Astrocyte of the cerebellum (primary cell): ENCODE results near the gene RYR2.

Source experiments
- DNase-seq: peaks from one replicate; pipeline ENCODE4 v3.0.0-alpha.2; 2011; ENCODE audit warnings: low read depth
- H3K4me3 ChIP-seq: 2 replicates; pipeline ENCODE4 v1.5.1; 2011; ENCODE audit warnings: mild to moderate bottlenecking, low read depth, low read length, moderate library complexity
- CTCF ChIP-seq: IDR thresholded peaks from 2 replicates; pipeline ENCODE4 v1.5.1; 2012; ENCODE audit warnings: low read length, low read depth, moderate library complexity, mild to moderate bottlenecking; ENCODE audit errors: missing control alignments
- in situ Hi-C: cut with HindIII; loops from 2 replicates; pipeline ENCODE4 v1.10.0; 2017; ENCODE audit warnings: low sequenced_read_pairs

The RYR2 gene

DNA sequence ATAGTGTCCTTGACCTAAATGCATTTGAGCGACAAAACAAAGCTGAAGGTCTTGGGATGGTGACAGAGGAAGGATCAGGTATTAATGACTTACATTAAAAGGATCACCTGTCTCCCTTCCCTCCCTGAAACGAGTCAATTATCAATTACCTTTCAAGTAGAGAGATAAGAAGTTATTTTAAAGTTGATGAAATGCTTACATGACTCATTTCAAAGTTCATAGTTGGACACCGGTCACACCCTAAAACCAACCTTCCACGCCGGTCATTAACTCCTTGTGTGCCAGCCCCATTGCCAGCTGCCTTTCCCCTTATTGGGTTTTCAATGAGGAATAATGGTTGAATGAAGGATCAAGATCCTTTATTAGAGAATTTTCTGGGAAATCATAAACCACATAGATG is 719.0 kb downstream of the RYR2 start:
- in situ Hi-C loops = no loop called here
- TF ChIP-seq CTCF = no peak
- DNase-seq = no peak
- H3K4me3 ChIP-seq = no peak overlapping the region

GRCh38 chr1:237763137-237763536 is 721.2 kb downstream of the RYR2 start:
- TF ChIP-seq CTCF = no peak
- DNase-seq = no peak
- in situ Hi-C loops = no loop called here
- H3K4me3 ChIP-seq = no peak overlapping the region

DNA sequence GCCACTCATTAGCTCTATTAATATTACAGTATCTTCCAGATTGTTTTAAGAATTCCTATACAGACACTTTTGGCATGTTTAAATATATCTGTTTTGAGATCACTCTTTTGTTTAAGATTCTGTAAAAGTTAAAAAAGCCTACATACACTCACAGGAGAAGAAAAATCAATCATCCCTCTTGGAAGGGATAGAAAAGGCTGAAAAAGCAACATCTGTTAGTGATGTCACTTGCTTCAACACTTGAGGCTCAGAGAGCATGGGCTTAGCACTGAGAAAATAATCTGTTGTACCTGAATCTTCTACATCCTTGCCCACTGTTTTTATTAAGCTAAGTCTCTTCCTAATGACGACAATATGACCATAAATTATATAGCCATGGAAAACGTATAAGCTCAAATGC is 721.8 kb downstream of the RYR2 start:
- no peak overlapping the region for H3K4me3 ChIP-seq
- DNase-seq = no peak
- in situ Hi-C loops = no loop called here
- no peak for TF ChIP-seq CTCF

- in situ Hi-C loops = no loop called here
- no peak for DNase-seq
- TF ChIP-seq CTCF = no peak
- H3K4me3 ChIP-seq = no peak overlapping the region
These were observed 727.9 kb downstream of the RYR2 start for GRCh38 chr1:237769916-237770315.

DNA sequence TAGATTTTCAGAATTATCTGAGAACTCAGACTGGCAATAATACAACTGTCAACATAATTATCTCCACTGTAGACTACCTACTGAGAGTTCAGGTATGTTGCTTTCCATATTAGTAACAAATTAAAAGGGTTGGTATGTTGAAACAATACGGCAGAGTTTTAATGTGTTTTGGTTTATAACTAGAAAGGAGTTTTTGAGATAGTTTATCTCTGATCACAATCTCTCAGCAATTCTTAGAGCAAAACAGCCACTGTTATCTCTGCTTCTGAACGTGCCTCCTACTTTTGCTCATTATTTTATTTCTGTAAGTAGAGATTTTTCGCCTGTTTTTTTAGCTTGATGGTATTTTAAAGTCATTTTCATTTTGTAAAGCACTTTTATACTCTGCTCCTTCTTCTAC is 730.0 kb downstream of the RYR2 start:
- H3K4me3 ChIP-seq = no peak overlapping the region
- in situ Hi-C loops = no loop called here
- TF ChIP-seq CTCF = no peak
- DNase-seq = no peak

DNA sequence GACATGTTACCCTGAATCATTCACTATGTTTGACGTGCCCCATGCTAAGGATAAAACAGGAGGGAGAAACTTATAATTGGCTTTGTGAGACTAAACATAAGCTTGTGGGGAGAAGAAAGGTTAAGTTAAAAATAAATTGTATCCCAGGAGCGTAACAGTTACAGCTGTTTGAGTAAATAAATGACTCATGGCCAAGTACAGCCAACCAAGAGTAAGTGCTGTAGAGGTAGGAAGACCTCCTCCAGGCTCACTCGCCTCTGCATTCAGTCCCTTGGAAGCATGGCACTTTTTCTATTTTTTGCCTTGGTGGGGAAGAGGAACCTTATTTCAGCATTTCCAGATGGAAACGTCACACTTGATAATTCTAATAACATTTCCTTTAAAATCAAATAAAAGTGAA is 732.3 kb downstream of the RYR2 start:
- H3K4me3 ChIP-seq = no peak overlapping the region
- in situ Hi-C loops = no loop called here
- TF ChIP-seq CTCF = no peak
- no peak for DNase-seq

DNA sequence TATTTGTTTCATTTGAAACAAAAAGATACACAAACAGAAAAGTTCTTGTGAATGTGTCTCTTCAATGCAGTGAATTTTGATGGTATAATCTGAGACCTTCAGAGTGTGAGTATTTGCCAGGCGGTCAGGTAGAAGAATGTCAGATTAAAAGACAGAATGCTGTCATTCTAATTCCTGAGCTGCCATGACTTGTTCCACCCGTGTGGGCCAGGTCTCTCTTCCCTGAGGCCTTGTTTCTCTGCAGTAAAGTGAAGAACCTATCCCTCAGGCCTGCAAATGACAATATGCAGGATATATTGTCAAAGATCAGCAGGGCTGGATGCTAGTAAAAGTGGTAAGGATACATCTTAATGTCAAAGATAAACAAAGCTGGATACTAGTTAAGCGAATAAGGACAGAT is 737.4 kb downstream of the RYR2 start:
- TF ChIP-seq CTCF = no peak
- H3K4me3 ChIP-seq = no peak overlapping the region
- no peak for DNase-seq
- in situ Hi-C loops = no loop called here
